Loucy (cell line): Measurements from ENCODE around the gene PRPS1.

Experiments
- H2AFZ ChIP-seq: fragments of 200-600 bp; sonication (generic); 2 replicates; pipeline ENCODE4 v1.6.0; 2016; ENCODE audit warnings: antibody characterized with exemption, mild to moderate bottlenecking, low read length, moderate library complexity
- H3F3A ChIP-seq: fragments of 200-600 bp; 2 replicates; pipeline ENCODE4 v1.6.0; 2016; ENCODE audit warnings: antibody characterized with exemption, low read depth, mild to moderate bottlenecking
- H3K27me3 ChIP-seq: fragments of 200-600 bp; sonication (generic); 2 replicates; pipeline ENCODE4 v1.6.1; 2014; ENCODE audit warnings: low read length, mild to moderate bottlenecking; ENCODE audit not compliant: insufficient read depth, poor library complexity, severe bottlenecking
- H3K36me3 ChIP-seq: fragments of 200-600 bp; sonication (generic); 2 replicates; pipeline ENCODE4 v1.6.1; 2016; ENCODE audit warnings: low read length; ENCODE audit not compliant: insufficient read depth
- H3K4me1 ChIP-seq: fragments of 200-600 bp; sonication (generic); 2 replicates; pipeline ENCODE4 v1.5.1; 2014; ENCODE audit warnings: low read length, mild to moderate bottlenecking; ENCODE audit not compliant: insufficient read depth, poor library complexity, severe bottlenecking
- H3K4me2 ChIP-seq: fragments of 200-600 bp; sonication (generic); 2 replicates; pipeline ENCODE4 v1.6.0; 2014; ENCODE audit warnings: antibody characterized with exemption, low read length, low read depth, mild to moderate bottlenecking; ENCODE audit not compliant: poor library complexity, severe bottlenecking
- H3K4me3 ChIP-seq: fragments of 200-600 bp; sonication (generic); 2 replicates; pipeline ENCODE4 v1.5.1; 2014; ENCODE audit warnings: low read length, mild to moderate bottlenecking, mixed read lengths; ENCODE audit not compliant: poor library complexity, severe bottlenecking
- H3K79me2 ChIP-seq: fragments of 200-600 bp; sonication (generic); 2 replicates; pipeline ENCODE4 v1.6.1; 2014; ENCODE audit warnings: low read length; ENCODE audit not compliant: insufficient read depth
- H3K9ac ChIP-seq: fragments of 200-600 bp; sonication (generic); 2 replicates; pipeline ENCODE4 v1.6.0; 2014; ENCODE audit warnings: mild to moderate bottlenecking, low read depth, low read length, moderate library complexity; ENCODE audit not compliant: poor library complexity, severe bottlenecking
- H3K9me2 ChIP-seq: fragments of 200-600 bp; sonication (generic); replicated peaks from 2 replicates; pipeline ENCODE4 v1.6.1; 2016; ENCODE audit warnings: low read depth, low read length, mixed read lengths
- H3K9me3 ChIP-seq: fragments of 200-600 bp; sonication (generic); 2 replicates; pipeline ENCODE4 v1.6.1; 2014; ENCODE audit warnings: mild to moderate bottlenecking, antibody characterized with exemption, low read length, low read depth; ENCODE audit not compliant: insufficient read depth
- H4K20me1 ChIP-seq: fragments of 200-600 bp; sonication (generic); 2 replicates; pipeline ENCODE4 v1.6.0; 2014; ENCODE audit warnings: antibody characterized with exemption, low read length, mild to moderate bottlenecking; ENCODE audit not compliant: insufficient read depth, poor library complexity, severe bottlenecking
- CTCF ChIP-seq: fragments of 200-600 bp; sonication (generic); conservative IDR thresholded peaks from 2 replicates; pipeline ENCODE4 v1.5.1; 2014; ENCODE audit warnings: mild to moderate bottlenecking, antibody characterized with exemption, low read length
- EZH2phosphoT487 ChIP-seq: fragments of 200-600 bp; IDR thresholded peaks from 2 replicates; pipeline ENCODE4 v1.6.1; 2018; ENCODE audit warnings: antibody characterized with exemption, mild to moderate bottlenecking, moderate library complexity, borderline replicate concordance

Gene PRPS1

GRCh38 chrX:107699616-107700015, 71.3 kb downstream of the PRPS1 start:
- Histone ChIP-seq H4K20me1 (no peaks in the 10 kb centered on the region), H3K27me3 (no peaks in the 10 kb centered on the region), H3K9me3 (no peaks in the 10 kb centered on the region), H3K36me3 (no peaks in the 10 kb centered on the region), H3K9me2 (no peaks in the 10 kb centered on the region), H2AFZ (0 out of 2 replicates have a peak overlapping the region, but pooled peaks have one; percentile 5), H3F3A (no peaks in the 10 kb centered on the region), H3K4me3 (no peak overlapping the region), H3K79me2 (peaks cover 15% of the 10 kb centered on the region; the same call in 1 of the 2 replicates), H3K4me1 (peaks cover 29% of the 10 kb centered on the region), H3K4me2 (no peak overlapping the region), H3K9ac (no peak overlapping the region)
- TF ChIP-seq EZH2phosphoT487, result no peak
- no peak for TF ChIP-seq CTCF

GRCh38 chrX:107700317-107700774, 72.0 kb downstream of the PRPS1 start:
- no peak overlapping the region for H3K4me3 ChIP-seq
- peaks cover 29% of the 10 kb centered on the region for H3K4me1 ChIP-seq
- no peaks in the 10 kb centered on the region for H3K9me2 ChIP-seq
- no peaks in the 10 kb centered on the region for H3K36me3 ChIP-seq
- peak overlapping the region; percentile 32 for H3K4me2 ChIP-seq
- TF ChIP-seq CTCF (no peak), EZH2phosphoT487 (no peak)
- H3K9ac ChIP-seq, result no peak overlapping the region
- H3K27me3 ChIP-seq, result no peaks in the 10 kb centered on the region
- H2AFZ ChIP-seq, result peak overlapping the region; percentile 64
- no peaks in the 10 kb centered on the region for H3F3A ChIP-seq
- H4K20me1 ChIP-seq, result no peaks in the 10 kb centered on the region
- H3K9me3 ChIP-seq, result no peaks in the 10 kb centered on the region
- peaks cover 12% of the 10 kb centered on the region; the same call in 1 of the 2 replicates for H3K79me2 ChIP-seq
